ENCODE measurements around the gene BLM.
"Not testable (repeated sequence)": the region's sequence is repeated elsewhere in the genome, so short reads cannot be mapped to it uniquely, and the experiment has no call there.

The BLM gene

GRCh38 chr15:90823455-90823974 is 106.4 kb downstream of the BLM start:
- no peak for DNase-seq

GRCh38 chr15:90825115-90825899 is 108.2 kb downstream of the BLM start:
- DNase-seq = not testable (repeated sequence)

GRCh38 chr15:90826206-90826885 is 109.2 kb downstream of the BLM start:
- not testable (repeated sequence) for DNase-seq

- DNase-seq = no peak
Measured at GRCh38 chr15:90826886-90827435, 109.8 kb downstream of the BLM start.

GRCh38 chr15:90828111-90828510 is 111.0 kb downstream of the BLM start:
- DNase-seq = no peak

GRCh38 chr15:90829126-90829525 is 112.0 kb downstream of the BLM start:
- DNase-seq = no peak

- no peak for DNase-seq
Measured at GRCh38 chr15:90829942-90830440, 112.8 kb downstream of the BLM start.

GRCh38 chr15:90834626-90835025 is 117.5 kb downstream of the BLM start:
- DNase-seq = no peak

- no peak for DNase-seq
Measured at GRCh38 chr15:90836296-90836871, 119.2 kb downstream of the BLM start.

- no peak for DNase-seq
Measured at GRCh38 chr15:90837094-90837493, 119.9 kb downstream of the BLM start.

- DNase-seq = no peak
Measured at GRCh38 chr15:90838139-90838538, 121.0 kb downstream of the BLM start.

- DNase-seq = no peak
Measured at GRCh38 chr15:90838544-90838943, 121.4 kb downstream of the BLM start.

GRCh38 chr15:90839187-90840071 is 122.3 kb downstream of the BLM start:
- no peak for DNase-seq

GRCh38 chr15:90840157-90840855 is 123.2 kb downstream of the BLM start:
- DNase-seq = no peak

GRCh38 chr15:90840954-90841353 is 123.8 kb downstream of the BLM start:
- no peak for DNase-seq

- no peak for DNase-seq
Measured at GRCh38 chr15:90844696-90845095, 127.5 kb downstream of the BLM start.

GRCh38 chr15:90845201-90845949 is 128.2 kb downstream of the BLM start:
- DNase-seq = no peak

GRCh38 chr15:90849424-90849823 is 132.3 kb downstream of the BLM start:
- not testable (repeated sequence) for DNase-seq

GRCh38 chr15:90851114-90851513 is 134.0 kb downstream of the BLM start:
- no peak for DNase-seq

- DNase-seq = no peak
Measured at GRCh38 chr15:90851940-90852339, 134.8 kb downstream of the BLM start.

GRCh38 chr15:90855139-90855538 is 138.0 kb downstream of the BLM start:
- no peak for DNase-seq
